MM.1S (cell line): ENCODE data around the gene TPSAB1.

ENCODE experiments used
- DNase-seq: peaks from one replicate; pipeline ENCODE4 v3.0.0-alpha.2; 2015
- H2AFZ ChIP-seq: fragments of 300-600 bp; sonication (generic); 2 replicates; pipeline ENCODE4 v1.6.0; 2016; ENCODE audit warnings: antibody characterized with exemption, low read length
- H3F3A ChIP-seq: fragments of 300-600 bp; sonication (generic); 2 replicates; pipeline ENCODE4 v1.6.1; 2016; ENCODE audit warnings: mild to moderate bottlenecking, antibody characterized with exemption, low read length, moderate library complexity, mixed read lengths; ENCODE audit not compliant: insufficient read depth
- H3K27ac ChIP-seq: fragments of 300-600 bp; sonication (generic); 2 replicates; pipeline ENCODE4 v1.5.1; 2016; ENCODE audit warnings: mild to moderate bottlenecking, low read length
- H3K27me3 ChIP-seq: fragments of 300-600 bp; sonication (generic); replicated peaks from 2 replicates; pipeline ENCODE4 v1.6.0; 2016; ENCODE audit warnings: low read length; ENCODE audit not compliant: insufficient read depth
- H3K36me3 ChIP-seq: fragments of 300-600 bp; sonication (generic); replicated peaks from 2 replicates; pipeline ENCODE4 v1.6.1; 2016; ENCODE audit warnings: mild to moderate bottlenecking, low read length, mixed read lengths; ENCODE audit not compliant: insufficient read depth
- H3K4me1 ChIP-seq: fragments of 300-600 bp; sonication (generic); 2 replicates; pipeline ENCODE4 v1.6.1; 2016; ENCODE audit warnings: low read length, mixed read lengths
- H3K4me2 ChIP-seq: fragments of 300-600 bp; sonication (generic); 2 replicates; pipeline ENCODE4 v1.6.0; 2016; ENCODE audit warnings: low read depth, low read length
- H3K4me3 ChIP-seq: fragments of 300-600 bp; sonication (generic); 2 replicates; pipeline ENCODE4 v1.5.1; 2016; ENCODE audit warnings: low read length, mixed read lengths
- H3K79me2 ChIP-seq: fragments of 300-600 bp; sonication (generic); 2 replicates; pipeline ENCODE4 v1.6.1; 2016; ENCODE audit warnings: mixed run types, low read length, mixed read lengths
- H3K9ac ChIP-seq: fragments of 300-600 bp; sonication (generic); 2 replicates; pipeline ENCODE4 v1.6.1; 2016; ENCODE audit warnings: low read length, mixed read lengths
- H3K9me2 ChIP-seq: fragments of 300-600 bp; sonication (generic); replicated peaks from 2 replicates; pipeline ENCODE4 v1.6.1; 2016; ENCODE audit warnings: mild to moderate bottlenecking, low read length, mixed read lengths; ENCODE audit not compliant: insufficient read depth
- H3K9me3 ChIP-seq: fragments of 300-600 bp; sonication (generic); replicated peaks from 2 replicates; pipeline ENCODE4 v1.6.1; 2016; ENCODE audit warnings: mild to moderate bottlenecking, low read length, mixed read lengths; ENCODE audit not compliant: insufficient read depth
- H4K20me1 ChIP-seq: fragments of 300-600 bp; sonication (generic); 2 replicates; pipeline ENCODE4 v1.6.1; 2016; ENCODE audit warnings: mild to moderate bottlenecking, low read length, moderate library complexity, mixed read lengths; ENCODE audit not compliant: insufficient read depth
- EZH2 ChIP-seq: fragments of 300-600 bp; sonication (generic); optimal IDR thresholded peaks from 2 replicates; pipeline ENCODE3; 2017; ENCODE audit warnings: low read depth, mild to moderate bottlenecking, antibody characterized with exemption, low read length, mixed read lengths
- EZH2phosphoT487 ChIP-seq: fragments of 300-600 bp; sonication (generic); IDR thresholded peaks from 2 replicates; pipeline ENCODE4 v1.6.1; 2018; ENCODE audit warnings: antibody characterized with exemption, low read length
- TF ChIP-seq, protein P1 (sequence below): fragments of 300-600 bp; sonication (generic); IDR thresholded peaks from 2 replicates; pipeline ENCODE4 v1.5.1; 2016; ENCODE audit warnings: antibody characterized with exemption, low read length, mixed read lengths

The TPSAB1 gene

DNA sequence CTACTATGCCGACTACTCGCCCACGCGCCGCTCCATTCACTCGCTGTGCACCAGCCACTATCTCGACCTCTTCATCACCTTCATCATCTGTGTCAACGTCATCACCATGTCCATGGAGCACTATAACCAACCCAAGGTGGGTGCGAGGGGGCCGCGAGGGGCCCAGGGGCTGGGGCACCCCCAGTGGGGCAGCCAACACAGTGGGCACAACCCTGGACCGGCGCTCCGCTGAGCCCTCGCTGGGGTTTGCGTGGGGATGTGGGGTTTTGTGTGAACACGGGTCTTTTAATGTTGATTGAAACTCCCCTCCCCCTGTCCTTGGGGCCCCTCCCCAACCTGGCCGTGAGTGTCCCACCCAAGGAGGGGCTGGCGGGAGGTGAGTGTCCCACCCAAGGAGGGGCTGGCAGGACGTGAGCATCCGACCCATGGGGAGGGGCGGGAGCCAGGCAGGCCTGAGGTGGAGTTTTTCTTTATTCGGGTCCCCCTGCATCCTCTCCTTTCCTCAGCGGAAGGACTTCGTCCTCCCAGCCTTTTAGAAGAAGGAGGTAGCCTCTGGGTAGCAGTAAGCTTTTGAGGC, 26.6 kb upstream of the TPSAB1 start:
- Histone ChIP-seq H3K27me3 (peaks cover 96% of the 10 kb centered on the region), H3K4me2 (no peak overlapping the region), H3K27ac (no peak overlapping the region), H3K9me3 (no peaks in the 10 kb centered on the region), H3K9me2 (no peaks in the 10 kb centered on the region), H3K4me3 (no peak overlapping the region), H3K79me2 (no peaks in the 10 kb centered on the region), H4K20me1 (no peaks in the 10 kb centered on the region), H2AFZ (no peak overlapping the region), H3K4me1 (no peaks in the 10 kb centered on the region), H3F3A (no peaks in the 10 kb centered on the region), H3K36me3 (no peaks in the 10 kb centered on the region), H3K9ac (no peak overlapping the region)
- no peak for TF ChIP-seq EZH2phosphoT487
- no peak for DNase-seq

DNA sequence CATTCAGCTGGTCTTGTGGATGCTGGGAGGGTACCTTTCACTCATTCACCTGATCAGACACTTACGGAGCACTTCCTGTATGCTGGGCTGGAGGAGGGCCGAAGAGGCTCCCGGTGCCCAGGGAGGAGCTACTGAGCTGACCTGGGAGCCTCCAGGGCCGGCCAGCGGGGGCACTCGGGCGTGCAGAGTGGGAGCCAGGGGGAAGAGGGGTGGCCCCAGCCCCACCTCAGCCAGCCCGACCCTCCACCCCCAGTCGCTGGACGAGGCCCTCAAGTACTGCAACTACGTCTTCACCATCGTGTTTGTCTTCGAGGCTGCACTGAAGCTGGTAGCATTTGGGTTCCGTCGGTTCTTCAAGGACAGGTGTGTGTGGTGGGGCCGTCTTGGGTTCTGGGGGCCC, 25.8 kb upstream of the TPSAB1 start:
- H3K9ac ChIP-seq, result no peak overlapping the region
- no peak overlapping the region for H3K27ac ChIP-seq
- no peak overlapping the region for H3K4me3 ChIP-seq
- H2AFZ ChIP-seq, result no peak overlapping the region
- H3F3A ChIP-seq, result no peaks in the 10 kb centered on the region
- no peaks in the 10 kb centered on the region for H3K9me3 ChIP-seq
- no peak for DNase-seq
- no peaks in the 10 kb centered on the region for H4K20me1 ChIP-seq
- H3K36me3 ChIP-seq, result no peaks in the 10 kb centered on the region
- H3K9me2 ChIP-seq, result no peaks in the 10 kb centered on the region
- H3K4me2 ChIP-seq, result no peak overlapping the region
- H3K27me3 ChIP-seq, result peaks cover 96% of the 10 kb centered on the region
- TF ChIP-seq EZH2phosphoT487 (no peak), EZH2 (no peak)
- TF ChIP-seq, protein P1, sequence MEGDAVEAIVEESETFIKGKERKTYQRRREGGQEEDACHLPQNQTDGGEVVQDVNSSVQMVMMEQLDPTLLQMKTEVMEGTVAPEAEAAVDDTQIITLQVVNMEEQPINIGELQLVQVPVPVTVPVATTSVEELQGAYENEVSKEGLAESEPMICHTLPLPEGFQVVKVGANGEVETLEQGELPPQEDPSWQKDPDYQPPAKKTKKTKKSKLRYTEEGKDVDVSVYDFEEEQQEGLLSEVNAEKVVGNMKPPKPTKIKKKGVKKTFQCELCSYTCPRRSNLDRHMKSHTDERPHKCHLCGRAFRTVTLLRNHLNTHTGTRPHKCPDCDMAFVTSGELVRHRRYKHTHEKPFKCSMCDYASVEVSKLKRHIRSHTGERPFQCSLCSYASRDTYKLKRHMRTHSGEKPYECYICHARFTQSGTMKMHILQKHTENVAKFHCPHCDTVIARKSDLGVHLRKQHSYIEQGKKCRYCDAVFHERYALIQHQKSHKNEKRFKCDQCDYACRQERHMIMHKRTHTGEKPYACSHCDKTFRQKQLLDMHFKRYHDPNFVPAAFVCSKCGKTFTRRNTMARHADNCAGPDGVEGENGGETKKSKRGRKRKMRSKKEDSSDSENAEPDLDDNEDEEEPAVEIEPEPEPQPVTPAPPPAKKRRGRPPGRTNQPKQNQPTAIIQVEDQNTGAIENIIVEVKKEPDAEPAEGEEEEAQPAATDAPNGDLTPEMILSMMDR, result no peak
- H3K4me1 ChIP-seq, result no peaks in the 10 kb centered on the region
- H3K79me2 ChIP-seq, result no peaks in the 10 kb centered on the region

DNA sequence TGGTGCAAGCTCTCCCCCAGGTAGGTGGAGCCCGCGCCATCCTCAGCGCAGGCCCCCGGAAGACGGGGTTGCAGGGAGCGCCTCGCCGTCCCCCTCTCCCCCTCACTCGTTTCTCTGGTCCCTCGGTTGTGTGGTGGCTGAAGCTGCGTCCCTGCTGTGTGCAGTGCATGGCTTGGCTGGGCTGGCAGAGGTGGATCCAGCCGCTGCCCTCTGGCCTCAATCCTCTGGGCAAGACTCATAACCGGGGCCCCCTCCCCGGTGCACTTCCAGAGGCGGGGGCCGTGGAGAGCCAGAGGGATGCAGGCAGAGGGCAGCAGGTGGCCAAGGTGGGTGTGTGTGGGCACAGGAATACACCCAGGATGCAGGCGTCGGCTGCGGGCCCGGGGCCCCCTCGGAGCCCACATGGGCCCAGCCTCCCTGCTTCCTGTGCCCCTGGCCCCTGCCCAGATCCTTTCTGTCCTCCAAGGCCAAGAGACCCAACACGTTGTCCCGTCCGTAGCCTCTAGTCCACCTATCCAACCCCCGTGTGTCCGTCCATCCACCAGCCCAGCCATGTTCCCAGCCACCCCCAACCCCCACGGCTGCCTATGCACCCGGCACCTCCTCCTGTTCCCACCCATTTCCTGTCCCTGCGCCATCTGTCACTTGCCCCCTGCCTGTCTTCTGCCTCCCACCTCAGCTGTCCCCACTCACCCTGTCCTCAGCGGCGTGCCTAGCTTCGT, 24.8 kb upstream of the TPSAB1 start:
- Histone ChIP-seq H3K9me2 (no peaks in the 10 kb centered on the region), H3K27ac (no peak overlapping the region), H4K20me1 (no peaks in the 10 kb centered on the region), H2AFZ (no peak overlapping the region), H3K4me3 (no peak overlapping the region), H3K9me3 (no peaks in the 10 kb centered on the region), H3K36me3 (no peaks in the 10 kb centered on the region), H3F3A (no peaks in the 10 kb centered on the region), H3K27me3 (peaks cover 98% of the 10 kb centered on the region), H3K79me2 (no peaks in the 10 kb centered on the region), H3K9ac (no peak overlapping the region), H3K4me2 (no peak overlapping the region), H3K4me1 (no peaks in the 10 kb centered on the region)
- DNase-seq, result no peak
- TF ChIP-seq EZH2, result no peak
- TF ChIP-seq EZH2phosphoT487, result no peak
- TF ChIP-seq, protein P1, result no peak

DNA sequence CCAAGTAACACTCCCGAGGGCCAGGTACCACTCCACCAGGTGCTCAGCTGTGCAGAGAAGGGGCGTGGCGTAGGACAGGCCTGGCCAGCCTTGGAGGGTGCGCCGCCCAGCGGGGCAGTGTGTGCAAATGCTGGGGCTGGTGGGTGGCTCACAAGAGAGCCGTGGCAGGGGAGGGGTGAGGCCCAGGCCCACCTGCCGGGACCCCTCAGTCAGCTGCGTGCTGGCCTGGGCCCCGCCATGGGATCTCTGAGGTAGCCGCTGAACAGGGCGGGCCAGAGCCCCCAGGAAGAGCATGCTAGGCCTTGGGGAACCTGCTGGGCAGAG, 24.2 kb upstream of the TPSAB1 start:
- Histone ChIP-seq H3K9me2 (no peaks in the 10 kb centered on the region), H3K4me2 (no peak overlapping the region)

More for the DNA sequence above, 24.2 kb upstream of the TPSAB1 start:
- Histone ChIP-seq H3K4me1 (no peaks in the 10 kb centered on the region), H3K27ac (no peak overlapping the region), H3K36me3 (no peaks in the 10 kb centered on the region), H3K9me3 (no peaks in the 10 kb centered on the region), H2AFZ (no peak overlapping the region), H3F3A (no peaks in the 10 kb centered on the region), H3K4me3 (no peak overlapping the region), H3K9ac (no peak overlapping the region), H4K20me1 (no peaks in the 10 kb centered on the region), H3K27me3 (peaks cover 98% of the 10 kb centered on the region), H3K79me2 (no peaks in the 10 kb centered on the region)
- TF ChIP-seq, protein P1, result no peak
- TF ChIP-seq EZH2phosphoT487 (no peak), EZH2 (no peak)
- DNase-seq, result no peak
